GM21528 (cell line): ENCODE data around the gene SSC5D.

Source experiments
- ATAC-seq: cut with Tn5 transposase; IDR thresholded peaks from one replicate; pipeline ENCODE4 v1.9.1; 2021; ENCODE audit warnings: mild to moderate bottlenecking, moderate library complexity; ENCODE audit not compliant: unreplicated experiment, low FRiP score

SSC5D gene

DNA sequence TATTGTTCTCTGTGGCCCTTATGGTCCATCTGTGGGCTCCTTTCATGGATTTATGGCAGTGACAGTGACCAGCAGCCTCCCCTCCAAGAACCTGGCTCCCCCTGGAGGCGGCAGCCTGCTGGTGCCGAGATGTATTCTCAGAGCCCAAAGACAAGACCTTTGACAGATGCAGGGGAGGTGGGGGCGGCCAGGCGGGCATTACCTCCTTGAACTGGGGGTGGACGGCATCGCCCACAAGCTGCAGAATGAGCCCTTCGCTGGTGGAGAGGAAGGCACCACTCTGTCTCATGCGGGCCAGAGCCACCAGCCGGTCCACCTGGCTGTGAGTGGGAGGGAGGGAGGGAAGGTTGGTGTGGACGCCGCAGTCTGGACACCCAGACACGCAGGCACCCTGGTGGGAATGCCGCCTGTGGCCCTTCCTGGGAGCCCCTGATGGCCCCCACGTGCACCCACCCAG, 33.4 kb upstream of the SSC5D start:
- ATAC-seq: no peak

DNA sequence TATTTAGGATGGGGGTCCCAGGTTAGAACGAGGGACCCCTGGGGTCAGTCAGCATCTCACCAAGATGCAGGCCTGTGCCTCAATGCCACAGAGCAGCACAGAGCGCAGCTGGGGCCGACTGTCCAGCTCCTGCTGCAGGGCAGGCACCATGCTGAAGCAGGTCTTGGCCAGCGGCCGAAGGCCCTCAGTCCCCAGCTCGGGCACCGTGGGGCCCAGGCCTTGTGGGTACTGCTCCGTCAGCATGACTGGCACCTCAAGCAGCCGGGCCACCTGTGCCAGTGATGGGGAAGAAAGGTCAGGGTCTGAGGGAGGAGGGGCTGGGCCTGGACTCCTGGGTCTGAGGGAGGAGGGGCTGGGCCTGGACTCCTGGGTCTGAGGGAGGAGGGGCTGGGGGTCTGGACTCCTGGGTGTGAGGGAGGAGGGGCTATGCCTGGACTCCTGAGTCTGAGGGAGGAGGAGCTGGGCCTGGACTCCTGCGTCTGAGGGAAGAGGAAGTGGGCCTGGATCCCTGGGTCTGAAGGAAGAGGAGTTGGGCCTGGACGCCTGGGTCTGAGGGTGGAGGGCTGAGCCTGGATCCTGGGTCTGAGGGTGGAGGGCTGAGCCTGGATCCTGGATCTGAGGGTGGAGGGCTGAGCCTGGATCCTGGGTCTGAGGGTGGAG, 32.5 kb upstream of the SSC5D start:
- no peak for ATAC-seq

DNA sequence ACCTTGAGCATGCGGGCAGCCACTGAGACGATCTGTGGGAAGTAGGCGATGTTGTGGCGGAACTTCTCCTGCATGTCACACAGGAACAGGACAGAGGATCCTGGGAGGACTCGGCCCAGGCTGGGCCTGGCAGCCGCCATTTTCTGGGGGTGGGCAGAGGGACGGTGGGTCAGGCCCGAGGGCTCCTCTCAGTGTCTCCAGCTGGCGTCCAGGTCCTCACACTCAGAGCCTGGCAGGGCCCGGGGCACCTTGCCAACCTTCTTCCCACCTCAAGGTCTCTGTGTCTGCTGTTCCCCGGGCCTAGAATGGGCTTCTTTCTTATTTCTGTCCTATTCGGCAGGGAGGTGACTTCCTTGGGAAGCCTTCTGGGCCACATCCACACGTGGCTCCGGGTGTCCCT, 31.9 kb upstream of the SSC5D start:
- ATAC-seq: no peak

- ATAC-seq: no peak
Measured at GRCh38 chr19:55457683-55458457, 30.4 kb upstream of the SSC5D start.

- ATAC-seq: no peak
Measured at GRCh38 chr19:55459551-55459949, 28.7 kb upstream of the SSC5D start.

DNA sequence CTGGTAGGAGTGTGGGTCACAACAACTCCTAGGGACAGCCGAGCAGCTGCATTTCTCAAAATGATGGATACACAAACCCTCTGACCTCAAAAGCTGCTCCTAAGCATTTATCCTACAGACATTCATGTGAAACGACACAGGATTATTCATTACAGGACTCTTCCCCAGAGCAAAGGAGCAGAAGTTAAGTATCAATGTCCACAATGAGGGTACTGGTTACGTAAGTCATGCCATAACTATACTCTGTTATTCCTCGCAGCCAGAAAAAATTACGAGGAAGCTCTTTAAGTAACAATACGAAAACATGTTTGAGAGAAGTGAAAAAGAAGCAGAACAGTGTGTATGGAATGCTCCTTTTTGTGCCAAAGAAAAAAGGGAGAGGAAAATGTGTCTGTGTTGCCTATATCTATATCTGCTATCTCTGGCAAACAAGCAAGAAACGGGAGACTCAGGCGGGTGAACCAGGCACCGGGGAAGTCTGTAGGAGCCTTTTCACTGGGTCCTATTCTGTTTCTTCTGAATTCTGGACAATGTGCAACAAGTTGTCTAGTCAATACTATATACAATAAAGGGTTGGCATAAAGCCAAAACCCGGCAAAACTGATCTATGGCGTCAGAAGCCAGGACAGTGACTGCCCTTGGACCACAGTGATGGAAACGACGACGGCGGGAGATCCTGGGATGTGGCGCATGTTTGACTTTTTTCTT, 28.1 kb upstream of the SSC5D start:
- no peak for ATAC-seq

GRCh38 chr19:55460670-55461258, 27.5 kb upstream of the SSC5D start:
- no peak for ATAC-seq

- ATAC-seq: peak; percentile 90
Measured at GRCh38 chr19:55461259-55461973, 26.8 kb upstream of the SSC5D start, which contains the start of gene ISOC2. Gene ISOC2, minus strand, starts transcription at chr19:55461642. Its CDS starts 5,156 bp downstream, at chr19:55456486.

- no peak for ATAC-seq
Measured at GRCh38 chr19:55461974-55462626, 26.1 kb upstream of the SSC5D start.

- ATAC-seq: no peak
Measured at GRCh38 chr19:55462722-55463121, 25.5 kb upstream of the SSC5D start.

GRCh38 chr19:55463583-55464031, 24.6 kb upstream of the SSC5D start:
- no peak for ATAC-seq

DNA sequence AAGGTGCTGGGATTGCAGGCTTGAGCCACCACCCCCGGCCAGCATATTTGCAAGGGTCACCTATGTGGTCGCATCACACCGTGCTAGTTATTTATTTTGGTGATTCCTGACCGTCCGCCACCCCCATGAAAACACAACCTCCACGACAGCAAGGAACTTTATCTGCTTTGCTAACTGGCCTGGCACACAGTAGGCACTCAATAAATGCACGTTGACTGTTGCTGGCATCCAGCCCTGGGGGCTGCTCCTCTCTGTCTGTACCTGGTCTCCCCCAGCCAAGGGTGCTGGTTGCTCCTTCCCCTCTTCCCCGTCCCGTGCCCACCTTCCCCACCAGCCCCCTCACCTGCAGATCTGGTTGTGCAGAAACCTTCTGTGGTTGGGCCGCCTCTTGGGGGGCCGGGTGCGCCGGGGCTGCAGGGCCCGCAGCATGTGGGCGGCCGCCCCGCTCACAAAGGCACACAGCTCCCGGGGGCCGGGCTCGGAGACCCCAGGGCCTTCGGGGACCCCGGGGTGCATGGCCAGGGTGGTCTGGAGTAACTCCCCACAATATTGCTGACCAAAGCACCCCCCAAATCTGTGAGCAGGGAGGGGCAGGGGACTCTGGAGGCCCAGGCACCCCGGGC, 24.1 kb upstream of the SSC5D start:
- no peak for ATAC-seq

- no peak for ATAC-seq
Measured at GRCh38 chr19:55464662-55465054, 23.6 kb upstream of the SSC5D start, which contains the start of gene C19orf85. Gene C19orf85, minus strand, starts transcription at chr19:55464751. Its CDS starts 197 bp downstream, at chr19:55464554.

DNA sequence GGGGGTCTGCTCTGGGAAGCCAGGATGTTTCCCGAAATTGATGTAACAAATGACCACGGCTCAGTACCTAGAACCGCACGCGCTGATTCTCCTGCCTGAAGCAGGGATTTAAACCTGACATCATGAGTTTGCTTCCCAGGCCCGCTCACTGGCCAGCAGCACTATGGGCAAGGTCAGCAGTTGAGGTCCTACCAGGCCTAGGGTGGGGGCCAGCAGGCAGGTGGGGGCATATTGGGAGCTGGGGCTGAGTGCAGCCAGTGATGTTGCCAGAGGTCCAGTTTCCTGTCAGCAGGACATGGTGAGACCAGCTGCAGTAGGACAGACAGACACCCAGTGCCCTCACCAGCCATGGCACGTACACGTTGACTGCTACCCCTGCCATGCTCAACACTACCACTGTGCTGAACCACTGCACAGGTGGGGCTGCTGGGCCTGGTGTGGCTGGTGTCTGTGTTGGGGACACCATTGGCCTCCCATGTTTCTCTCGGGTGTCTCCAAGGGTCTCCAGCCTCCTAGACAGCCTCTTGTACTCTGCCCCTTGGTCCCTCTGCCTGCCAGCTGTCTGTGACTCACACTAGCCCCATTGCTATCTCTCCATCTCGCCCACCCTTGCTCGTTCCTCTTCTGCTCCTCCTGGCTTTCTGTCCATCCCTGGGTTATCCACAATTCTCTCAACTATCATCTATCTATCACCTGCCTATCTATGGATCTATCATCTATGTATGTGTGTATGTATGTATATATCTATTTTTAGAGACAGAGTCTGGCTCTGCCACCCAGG, 22.6 kb upstream of the SSC5D start:
- no peak for ATAC-seq

DNA sequence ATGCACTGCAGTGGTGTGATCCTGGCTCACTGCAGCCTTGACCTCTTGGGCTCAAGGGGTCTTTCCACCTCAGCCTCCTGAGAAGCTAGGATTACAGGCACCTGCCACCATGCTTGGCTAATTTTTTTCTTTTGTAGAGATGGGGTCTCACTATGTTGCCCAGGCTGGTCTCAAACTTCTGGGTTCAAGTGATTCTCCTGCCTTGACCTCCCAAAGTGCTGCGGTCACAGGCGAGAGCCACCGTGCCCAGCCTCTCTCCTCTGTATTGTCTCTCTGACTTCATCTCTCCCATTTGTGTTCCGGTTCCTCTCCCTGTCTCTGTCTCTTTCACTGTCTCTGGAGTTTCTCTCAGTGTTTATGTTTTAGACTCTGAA, 22.0 kb upstream of the SSC5D start:
- ATAC-seq: no peak

GRCh38 chr19:55467236-55468053, 20.8 kb upstream of the SSC5D start:
- ATAC-seq: no peak

DNA sequence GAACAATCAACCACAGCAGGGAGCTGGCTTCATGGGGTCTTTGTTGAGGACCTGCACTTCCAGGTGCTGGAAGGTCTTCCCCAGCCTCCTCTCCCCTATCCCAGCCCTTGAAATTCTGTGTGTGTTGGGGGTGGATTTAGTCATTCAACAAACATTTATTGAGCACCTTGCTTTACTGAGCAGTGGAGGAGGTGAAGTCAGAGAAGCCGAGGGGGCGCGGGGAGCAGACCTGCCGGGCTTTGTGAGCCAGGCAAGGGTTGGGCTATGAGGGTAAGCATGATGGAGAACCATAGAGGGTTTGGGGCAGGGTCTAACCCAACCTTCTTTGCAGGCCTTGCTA, 20.2 kb upstream of the SSC5D start:
- ATAC-seq: no peak

DNA sequence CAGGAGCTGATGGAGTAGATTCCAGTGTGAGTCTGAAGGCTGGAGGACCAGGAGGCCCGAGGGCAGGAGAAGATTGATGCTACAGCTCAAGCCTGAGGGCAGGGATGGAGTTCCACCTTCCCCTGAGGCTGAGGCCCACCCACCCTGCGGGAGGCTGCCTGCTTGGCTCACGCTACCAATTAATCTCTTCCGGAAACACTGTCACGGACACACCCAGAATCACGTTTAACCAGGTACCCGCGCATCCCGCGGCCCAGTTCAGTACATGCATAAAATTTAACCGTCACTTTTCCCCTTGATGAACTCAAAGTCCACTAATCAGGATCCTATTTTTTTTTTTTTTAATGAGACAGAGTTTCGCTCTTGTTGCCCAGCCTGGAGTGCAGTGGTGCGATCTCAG, 17.0 kb upstream of the SSC5D start:
- ATAC-seq: no peak
